IMR-90 (cell line): ENCODE data around the gene ACADS. TPM values are rescaled to one million over a fixed set of nuclear protein-coding genes. Genes with fewer than 3 reads are reported as not detected.

Source experiments
- ATAC-seq: fragments of 200-7000 bp; cut with Tn5 transposase; 2 replicates; pipeline ENCODE4 v1.9.1; 2020; ENCODE audit warnings: low read depth, mild to moderate bottlenecking, moderate library complexity
- BruUV-seq: library from RNA; stranded (reverse); fragments of 400-500 nt; replicated peaks from 2 replicates; lab custom pipeline; 2021; lab: Mats Ljungman, UMichigan
- CTCF ChIA-PET: fragments of 300-600 bp; formaldehyde crosslinking; extraction: SDS; loops from one replicate; lab custom pipeline; 2021; ENCODE audit warnings: antibody characterized with exemption; lab: Yijun Ruan, JAX
- POLR2A ChIA-PET: fragments of 300-600 bp; sonication (Branson Sonifier 250); formaldehyde crosslinking; loops from one replicate; lab custom pipeline; 2022; ENCODE audit warnings: antibody characterized with exemption; ENCODE audit not compliant: unreplicated experiment; lab: Charles Lee
- DNase-seq: peaks from one replicate; pipeline ENCODE4 v3.0.0; 2013
- H2AFZ ChIP-seq: replicated peaks from 2 replicates; pipeline ENCODE3; 2013; ENCODE audit warnings: low read length, mild to moderate bottlenecking; ENCODE audit not compliant: poor library complexity
- H2AK5ac ChIP-seq: 2 replicates; pipeline ENCODE4 v1.6.1; 2013; ENCODE audit warnings: low read depth, low read length, inconsistent platforms
- H2AK9ac ChIP-seq: replicated peaks from 2 replicates; pipeline ENCODE3; 2013; ENCODE audit warnings: mild to moderate bottlenecking, low read depth, low read length, moderate library complexity; ENCODE audit not compliant: poor library complexity
- H2BK120ac ChIP-seq: 2 replicates; pipeline ENCODE4 v1.6.1; 2013; ENCODE audit warnings: low read depth, low read length, inconsistent platforms
- H2BK15ac ChIP-seq: 3 replicates; pipeline ENCODE4 v1.6.1; 2013; ENCODE audit warnings: low read depth, low read length, inconsistent platforms
- H2BK20ac ChIP-seq: 2 replicates; pipeline ENCODE4 v1.6.1; 2013; ENCODE audit warnings: low read depth, mild to moderate bottlenecking, inconsistent platforms, low read length, moderate library complexity
- H2BK5ac ChIP-seq: 2 replicates; pipeline ENCODE4 v1.6.1; 2013; ENCODE audit warnings: mild to moderate bottlenecking, low read depth, low read length, inconsistent platforms; ENCODE audit not compliant: poor library complexity, severe bottlenecking
- H3K14ac ChIP-seq: replicated peaks from 2 replicates; pipeline ENCODE4 v1.6.1; 2013; ENCODE audit warnings: low read depth, low read length, inconsistent platforms
- H3K18ac ChIP-seq: 2 replicates; pipeline ENCODE4 v1.6.1; 2013; ENCODE audit warnings: low read depth, low read length, control low read depth
- H3K23ac ChIP-seq: 2 replicates; pipeline ENCODE4 v1.6.1; 2013; ENCODE audit warnings: low read depth, low read length, inconsistent platforms
- H3K27ac ChIP-seq: 2 replicates; pipeline ENCODE4 v1.5.1; 2013; ENCODE audit warnings: mild to moderate bottlenecking, control low read depth, low read length; ENCODE audit not compliant: insufficient read depth
- H3K27me3 ChIP-seq: 2 replicates; pipeline ENCODE4 v1.6.1; 2013; ENCODE audit warnings: low read length; ENCODE audit not compliant: control insufficient read depth, insufficient read depth
- H3K36me3 ChIP-seq: 2 replicates; pipeline ENCODE4 v1.6.1; 2013; ENCODE audit warnings: low read length, mixed read lengths; ENCODE audit not compliant: control insufficient read depth, insufficient read depth
- H3K4ac ChIP-seq: 2 replicates; pipeline ENCODE4 v1.6.1; 2013; ENCODE audit warnings: low read depth, low read length, inconsistent platforms
- H3K4me1 ChIP-seq: 2 replicates; pipeline ENCODE4 v1.6.1; 2013; ENCODE audit warnings: low read length, mixed read lengths; ENCODE audit not compliant: control insufficient read depth, insufficient read depth
- H3K4me2 ChIP-seq: 2 replicates; pipeline ENCODE4 v1.6.1; 2013; ENCODE audit warnings: low read depth, mild to moderate bottlenecking, control low read depth, low read length, moderate library complexity
- H3K4me3 ChIP-seq: 2 replicates; pipeline ENCODE4 v1.5.1; 2013; ENCODE audit warnings: low read depth, mild to moderate bottlenecking, control low read depth, low read length, moderate library complexity; ENCODE audit not compliant: insufficient read depth
- H3K56ac ChIP-seq: 2 replicates; pipeline ENCODE4 v1.6.1; 2013; ENCODE audit warnings: low read length, inconsistent platforms; ENCODE audit not compliant: insufficient read depth; ENCODE audit errors: extremely low read depth
- H3K79me1 ChIP-seq, 2 experiments: 2 replicates each; pipeline ENCODE4 v1.6.1; 2013; ENCODE audit warnings: low read length in 2 of 2, inconsistent platforms in 1 of 2, low read depth in 1 of 2
- H3K9ac ChIP-seq: 2 replicates; pipeline ENCODE4 v1.6.1; 2013; ENCODE audit warnings: low read depth, low read length, control low read depth
- H3K9me1 ChIP-seq: 2 replicates; pipeline ENCODE4 v1.6.1; 2013; ENCODE audit warnings: low read length, inconsistent platforms; ENCODE audit not compliant: insufficient read depth
- H3K9me3 ChIP-seq: 2 replicates; pipeline ENCODE4 v1.6.1; 2013; ENCODE audit warnings: low read length; ENCODE audit not compliant: control insufficient read depth, insufficient read depth
- H4K20me1 ChIP-seq: 2 replicates; pipeline ENCODE4 v1.6.1; 2013; ENCODE audit warnings: low read length, inconsistent platforms; ENCODE audit not compliant: insufficient read depth
- H4K5ac ChIP-seq: 2 replicates; pipeline ENCODE4 v1.6.1; 2013; ENCODE audit warnings: mild to moderate bottlenecking, low read depth, low read length, control low read depth
- H4K8ac ChIP-seq, 2 experiments: 2 replicates each; pipeline ENCODE4 v1.6.1; 2013; ENCODE audit warnings: low read depth in 2 of 2, low read length in 2 of 2, control low read depth in 1 of 2, inconsistent platforms in 1 of 2
- H4K91ac ChIP-seq: 2 replicates; pipeline ENCODE4 v1.6.1; 2013; ENCODE audit warnings: low read depth, low read length, inconsistent platforms; ENCODE audit not compliant: insufficient read depth
- BHLHE40 ChIP-seq: fragments of 150-350 bp; IDR thresholded peaks from 2 replicates; pipeline ENCODE4 v1.6.1; 2016; ENCODE audit warnings: mild to moderate bottlenecking, low read depth, low read length
- CEBPB ChIP-seq: IDR thresholded peaks from 2 replicates; pipeline ENCODE4 v1.6.1; 2012; ENCODE audit warnings: low read depth, low read length, improper control_type of control experiment
- CTCF ChIP-seq: conservative IDR thresholded peaks from 2 replicates; pipeline ENCODE4 v1.5.1; 2012; ENCODE audit warnings: mild to moderate bottlenecking, low read depth, low read length, improper control_type of control experiment
- ELK1 ChIP-seq: fragments of 150-350 bp; IDR thresholded peaks from 2 replicates; pipeline ENCODE4 v1.6.1; 2016; ENCODE audit warnings: low read depth, mild to moderate bottlenecking, low read length, moderate library complexity, borderline replicate concordance
- MAFK ChIP-seq: IDR thresholded peaks from 2 replicates; pipeline ENCODE4 v1.6.1; 2012; ENCODE audit warnings: low read depth, low read length, improper control_type of control experiment
- RAD21 ChIP-seq: IDR thresholded peaks from 2 replicates; pipeline ENCODE4 v1.6.1; 2012; ENCODE audit warnings: low read length, improper control_type of control experiment
- SMC3 ChIP-seq: fragments of 150-350 bp; IDR thresholded peaks from 2 replicates; pipeline ENCODE4 v1.6.1; 2016; ENCODE audit warnings: low read depth, mild to moderate bottlenecking, antibody characterized with exemption, low read length, moderate library complexity
- USF2 ChIP-seq: fragments of 150-350 bp; IDR thresholded peaks from 2 replicates; pipeline ENCODE4 v1.6.1; 2017; ENCODE audit warnings: mild to moderate bottlenecking, antibody characterized with exemption, low read length, low read depth
- WGBS, 2 experiments: methylation state at CpG; one replicate each; pipeline versions ENCODE4 v1.1.5 to v1.1.7; 2013; ENCODE audit warnings: missing lambda C conversion rate in 2 of 2; ENCODE audit not compliant: insufficient read length in 1 of 2; ENCODE audit errors: extremely low coverage in 2 of 2; 5-methylcytosine and 5-hydroxymethylcytosine counted together
- dilution Hi-C: fragments of 300-500 bp; cut with HindIII; formaldehyde crosslinking; loops from one replicate; pipeline ENCODE4 v1.14.3; 2018; ENCODE audit warnings: low sequenced_read_pairs; ENCODE audit not compliant: unreplicated experiment
- in situ Hi-C: fragments of 300-500 bp; cut with MboI; formaldehyde crosslinking; loops from 3 replicates; pipeline ENCODE4 v1.14.3; 2019; ENCODE audit warnings: low sequenced_read_pairs, inconsistent platforms, mixed read lengths
- intact Hi-C: fragments of 100-400 bp; cut with micrococcal nuclease; formaldehyde crosslinking; loops from 2 replicates; pipeline ENCODE4 v1.10.0; 2022
- polyA plus RNA-seq, 3 experiments: library from polyadenylated mRNA; depleted of rRNA; stranded (reverse); fragments of >200 nt; gene quantifications; 2 replicates each; pipeline ENCODE4 v1.2.3, GENCODE V29; 2012; ENCODE audit warnings: low replicate concordance in 1 of 3
- total RNA-seq: library from RNA; depleted of rRNA; stranded (reverse); fragments of >200 nt; gene quantifications from 2 replicates; pipeline ENCODE4 v1.2.3, GENCODE V29; 2012

Gene ACADS
- total and polyA plus RNA-seq, 2 of the 4 experiments (the other 2 are of a cell fraction): 2.9 to 5.5 TPM

GRCh38 chr12:120775862-120776552 is 50.4 kb downstream of the ACADS start:
- H2BK5ac ChIP-seq: no peak overlapping the region
- H4K20me1 ChIP-seq: peaks cover 16% of the 10 kb centered on the region; the same call in 1 of the 2 replicates
- peaks cover 7% of the 10 kb centered on the region; the same call in 1 of the 2 replicates for H3K36me3 ChIP-seq
- DNase-seq (no peak), ATAC-seq (no peak)
- H2BK120ac ChIP-seq: no peak overlapping the region
- no peak overlapping the region for H4K8ac ChIP-seq
- no peak overlapping the region for H3K4me2 ChIP-seq
- H4K91ac ChIP-seq: no peak overlapping the region
- H3K79me1 ChIP-seq: peaks cover 4 to 17% of the 10 kb centered on the region in 2 experiments; a peak in 2 of 4 replicates
- no peak overlapping the region for H3K18ac ChIP-seq
- H3K9me3 ChIP-seq: no peaks in the 10 kb centered on the region
- H2AFZ ChIP-seq: no peak overlapping the region
- no peak overlapping the region for H3K14ac ChIP-seq
- ChIA-PET POLR2A (no interaction called here), CTCF (no interaction called here)
- no peaks in the 10 kb centered on the region for H3K27me3 ChIP-seq
- peaks cover 21% of the 10 kb centered on the region; the same call in 1 of the 2 replicates for H3K9me1 ChIP-seq
- no TSS peak for BruUV-seq
- intact Hi-C loops: no loop called here
- no peak overlapping the region for H2BK20ac ChIP-seq
- H3K4ac ChIP-seq: no peak overlapping the region
- in situ Hi-C loops: no loop called here
- H3K27ac ChIP-seq: no peak overlapping the region
- H3K9ac ChIP-seq: no peak overlapping the region
- peaks cover 11% of the 10 kb centered on the region for H3K4me1 ChIP-seq
- H2AK9ac ChIP-seq: no peak overlapping the region
- H2BK15ac ChIP-seq: no peak overlapping the region
- H3K23ac ChIP-seq: no peak overlapping the region
- no peak overlapping the region for H3K4me3 ChIP-seq
- no peak for TF ChIP-seq RAD21
- 0 out of 2 replicates have a peak, but pooled peaks have one; percentile 8 for TF ChIP-seq CEBPB
- no peak for TF ChIP-seq ELK1
- no peak for TF ChIP-seq MAFK
- no peak for TF ChIP-seq USF2
- no peak for TF ChIP-seq BHLHE40
- TF ChIP-seq SMC3: no peak
- TF ChIP-seq CTCF: no peak
- no peak overlapping the region for H2AK5ac ChIP-seq
- no peak overlapping the region for H3K56ac ChIP-seq
- WGBS, 2 experiments: 100% methylated on average over 1 of the region's 7 CpGs; no CpG with 5 or more reads in 1 of the 2 experiments
- dilution Hi-C loops: no loop called here
- no peak overlapping the region for H4K5ac ChIP-seq
